ELR (cell line): ENCODE results near the gene CTAGE9.

Experiments
- DNase-seq: peaks from one replicate; pipeline ENCODE4 v3.0.0-alpha.2; 2015; ENCODE audit warnings: low read depth

Gene CTAGE9

GRCh38 chr6:131673184-131673583 lies 37.6 kb downstream of the CTAGE9 start:
- no peak for DNase-seq

DNA sequence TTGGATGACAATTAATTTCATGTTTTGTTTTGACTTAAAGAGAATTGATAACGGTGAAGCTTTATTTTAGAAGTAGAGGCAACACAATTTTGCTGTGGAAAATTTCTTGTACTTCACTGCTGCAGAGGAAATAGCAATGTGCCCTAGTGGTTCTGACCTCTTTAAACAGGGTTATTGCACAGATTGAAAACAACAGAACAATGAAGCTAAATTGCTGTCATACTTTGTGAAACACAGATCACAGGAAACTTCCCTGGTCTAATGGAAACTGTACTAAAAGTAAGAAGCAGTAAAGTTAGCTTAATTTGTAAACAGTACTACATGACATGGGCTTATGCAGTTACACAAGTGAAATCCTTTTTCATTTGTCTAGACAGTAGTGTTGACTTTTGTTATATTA lies 40.9 kb downstream of the CTAGE9 start:
- no peak for DNase-seq

GRCh38 chr6:131663578-131664165 lies 47.1 kb downstream of the CTAGE9 start:
- DNase-seq: no peak

DNA sequence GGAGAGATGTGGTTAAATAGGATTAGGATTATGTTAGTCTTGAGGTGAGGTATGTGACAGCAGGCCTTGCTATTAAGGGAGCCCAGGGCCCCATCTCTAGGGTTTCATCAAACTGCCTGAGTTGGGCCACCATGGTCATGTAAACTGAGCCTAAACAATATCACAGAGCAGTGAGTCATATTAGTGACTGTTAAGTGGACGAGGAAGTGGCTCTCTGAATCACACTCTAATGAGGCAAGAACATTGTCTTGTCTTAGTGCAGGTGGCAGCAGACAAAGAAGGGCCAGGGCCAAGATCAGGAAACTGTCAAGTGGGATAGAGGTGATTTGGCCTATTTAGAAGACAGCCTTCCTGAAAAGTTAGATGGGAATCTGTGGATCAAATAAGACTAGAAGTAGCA lies 50.6 kb downstream of the CTAGE9 start:
- DNase-seq: peak; percentile 78
